Smooth muscle cell (in vitro differentiated cells): Measurements from ENCODE around the gene LY86. TPM values are rescaled to one million over a fixed set of nuclear protein-coding genes. Genes with fewer than 3 reads are reported as not detected.

Source experiments
- DNase-seq: peaks from one replicate; lab custom pipeline; 2025; ENCODE audit not compliant: unreplicated experiment; lab: John Stamatoyannopoulos, UW
- H2AFZ ChIP-seq: fragments of 200-600 bp; sonication (generic); 2 replicates; pipeline ENCODE4 v1.6.0; 2016; ENCODE audit warnings: antibody characterized with exemption, low read depth, mild to moderate bottlenecking
- H3F3A ChIP-seq: fragments of 200-600 bp; sonication (generic); 2 replicates; pipeline ENCODE4 v1.6.0; 2017; ENCODE audit warnings: antibody characterized with exemption, low read depth
- H3K27ac ChIP-seq: fragments of 200-600 bp; sonication (generic); 2 replicates; pipeline ENCODE4 v1.5.1; 2016; ENCODE audit warnings: low read depth, mild to moderate bottlenecking
- H3K27me3 ChIP-seq: fragments of 200-600 bp; sonication (generic); 2 replicates; pipeline ENCODE4 v1.6.1; 2016; ENCODE audit warnings: low read depth, mild to moderate bottlenecking
- H3K36me3 ChIP-seq: fragments of 200-600 bp; sonication (generic); 2 replicates; pipeline ENCODE4 v1.5.1; 2016; ENCODE audit warnings: low read depth
- H3K4me1 ChIP-seq: fragments of 200-600 bp; sonication (generic); 2 replicates; pipeline ENCODE4 v1.5.1; 2016; ENCODE audit warnings: low read depth
- H3K4me2 ChIP-seq: fragments of 200-600 bp; sonication (generic); 2 replicates; pipeline ENCODE4 v1.6.0; 2016; ENCODE audit warnings: mild to moderate bottlenecking
- H3K4me3 ChIP-seq: fragments of 200-600 bp; sonication (generic); 2 replicates; pipeline ENCODE4 v1.5.1; 2016; ENCODE audit warnings: mild to moderate bottlenecking
- H3K79me2 ChIP-seq: fragments of 200-600 bp; sonication (generic); 2 replicates; pipeline ENCODE4 v1.6.0; 2016; ENCODE audit warnings: low read depth, mild to moderate bottlenecking
- H3K9ac ChIP-seq: fragments of 200-600 bp; sonication (generic); 2 replicates; pipeline ENCODE4 v1.6.0; 2016; ENCODE audit warnings: low read depth
- H3K9me3 ChIP-seq: fragments of 200-600 bp; sonication (generic); replicated peaks from 2 replicates; pipeline ENCODE4 v1.5.1; 2016; ENCODE audit warnings: low read depth
- H4K20me1 ChIP-seq: fragments of 200-600 bp; sonication (generic); 2 replicates; pipeline ENCODE4 v1.6.0; 2016; ENCODE audit warnings: low read depth
- WGBS: methylation state at CpG from one replicate; pipeline ENCODE4 v1.1.7; 2016; ENCODE audit warnings: low lambda C conversion rate; 5-methylcytosine and 5-hydroxymethylcytosine counted together
- polyA plus RNA-seq: library from polyadenylated mRNA; unstranded; fragments of >200 nt; fragmentation: Nextera tagmentation; extraction: Ambion mirVana; gene quantifications from 2 replicates; pipeline ENCODE4 v1.2.1, GENCODE V29; 2016
- total RNA-seq: library from RNA; depleted of rRNA; stranded (reverse); fragments of >200 nt; gene quantifications from 2 replicates; pipeline ENCODE4 v1.2.3, GENCODE V29; 2014
- TF ChIP-seq, protein P1 (sequence below): fragments of 200-600 bp; sonication (generic); IDR thresholded peaks from 2 replicates; pipeline ENCODE4 v1.5.1; 2017; ENCODE audit warnings: borderline replicate concordance, mild to moderate bottlenecking, antibody characterized with exemption; ENCODE audit not compliant: insufficient read depth, poor library complexity, severe bottlenecking

LY86 gene
- total and polyA plus RNA-seq, 2 experiments from 2014 or later: not detected

DNA sequence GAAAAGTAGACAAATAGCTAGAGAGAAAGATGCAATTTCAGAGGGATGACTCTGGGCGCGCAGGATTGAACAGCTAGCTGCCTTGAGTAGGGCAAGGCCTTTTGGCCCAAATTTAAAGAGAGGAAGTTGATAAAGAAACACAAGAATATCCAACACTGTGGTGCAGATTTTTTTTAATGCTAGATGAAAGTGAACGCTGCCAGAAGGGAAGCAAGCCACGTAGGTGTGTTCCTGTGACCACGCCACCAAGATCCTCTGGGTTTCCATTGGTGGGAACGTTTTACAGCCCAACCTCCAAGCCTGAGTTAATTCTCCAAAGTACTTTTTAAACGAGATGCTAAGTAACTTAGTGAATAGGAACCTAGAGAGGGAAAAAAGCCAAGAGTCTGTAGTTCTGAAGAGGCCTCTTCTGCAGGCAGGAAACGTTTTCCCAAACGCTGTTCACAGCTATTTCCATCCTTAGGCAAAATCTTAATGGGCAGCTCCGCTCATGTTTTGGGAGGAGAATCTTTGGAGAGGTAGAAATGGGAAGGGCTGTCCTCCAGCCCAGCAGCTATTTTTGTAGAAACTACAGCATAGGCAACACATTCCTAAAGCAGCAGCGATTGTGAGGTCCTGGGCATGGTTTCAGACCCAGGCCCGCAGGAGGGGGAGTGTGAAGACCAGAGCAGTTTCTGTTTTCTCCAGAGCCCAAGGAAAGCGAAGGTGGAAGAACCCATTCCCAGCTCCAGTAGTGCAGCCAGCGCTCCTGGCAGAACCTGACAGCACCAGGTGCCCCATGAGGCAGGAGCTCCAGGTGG is 8.2 kb downstream of the LY86 start:
- no peak overlapping the region for H3K4me2 ChIP-seq
- H3K4me3 ChIP-seq: no peak overlapping the region
- DNase-seq: no peak
- no peaks in the 10 kb centered on the region for H3K27me3 ChIP-seq
- H3K27ac ChIP-seq: no peak overlapping the region
- H4K20me1 ChIP-seq: no peaks in the 10 kb centered on the region
- H3K36me3 ChIP-seq: no peaks in the 10 kb centered on the region
- WGBS: 88% methylated on average over 14 of the region's 14 CpGs
- H2AFZ ChIP-seq: no peak overlapping the region
- no peaks in the 10 kb centered on the region for H3K79me2 ChIP-seq
- no peak overlapping the region for H3K9ac ChIP-seq
- H3F3A ChIP-seq: no peaks in the 10 kb centered on the region
- TF ChIP-seq, protein P1, sequence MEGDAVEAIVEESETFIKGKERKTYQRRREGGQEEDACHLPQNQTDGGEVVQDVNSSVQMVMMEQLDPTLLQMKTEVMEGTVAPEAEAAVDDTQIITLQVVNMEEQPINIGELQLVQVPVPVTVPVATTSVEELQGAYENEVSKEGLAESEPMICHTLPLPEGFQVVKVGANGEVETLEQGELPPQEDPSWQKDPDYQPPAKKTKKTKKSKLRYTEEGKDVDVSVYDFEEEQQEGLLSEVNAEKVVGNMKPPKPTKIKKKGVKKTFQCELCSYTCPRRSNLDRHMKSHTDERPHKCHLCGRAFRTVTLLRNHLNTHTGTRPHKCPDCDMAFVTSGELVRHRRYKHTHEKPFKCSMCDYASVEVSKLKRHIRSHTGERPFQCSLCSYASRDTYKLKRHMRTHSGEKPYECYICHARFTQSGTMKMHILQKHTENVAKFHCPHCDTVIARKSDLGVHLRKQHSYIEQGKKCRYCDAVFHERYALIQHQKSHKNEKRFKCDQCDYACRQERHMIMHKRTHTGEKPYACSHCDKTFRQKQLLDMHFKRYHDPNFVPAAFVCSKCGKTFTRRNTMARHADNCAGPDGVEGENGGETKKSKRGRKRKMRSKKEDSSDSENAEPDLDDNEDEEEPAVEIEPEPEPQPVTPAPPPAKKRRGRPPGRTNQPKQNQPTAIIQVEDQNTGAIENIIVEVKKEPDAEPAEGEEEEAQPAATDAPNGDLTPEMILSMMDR: no peak
- H3K9me3 ChIP-seq: no peaks in the 10 kb centered on the region
- H3K4me1 ChIP-seq: no peaks in the 10 kb centered on the region

DNA sequence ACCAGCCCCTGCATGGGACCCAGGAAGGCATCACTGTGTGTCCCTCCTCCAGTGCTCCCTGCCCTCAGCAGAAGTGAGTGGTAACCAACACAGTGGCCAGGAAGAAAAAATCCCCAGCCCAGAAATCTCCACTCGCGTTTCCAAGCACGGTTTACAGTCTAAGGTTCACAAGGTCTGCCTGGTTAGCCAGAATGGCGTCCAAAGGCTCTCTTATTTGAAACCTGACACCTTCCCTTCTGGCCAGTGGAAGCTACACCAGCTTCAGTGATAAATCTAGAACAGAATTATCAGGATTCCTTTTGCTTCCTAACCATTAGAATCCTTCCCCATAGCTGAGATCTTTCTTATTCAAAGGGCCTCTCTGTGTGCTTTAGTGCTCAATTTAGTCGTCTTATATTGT is 9.2 kb downstream of the LY86 start:
- Histone ChIP-seq H3K27me3 (no peaks in the 10 kb centered on the region), H3K4me3 (no peak overlapping the region), H3K9me3 (no peaks in the 10 kb centered on the region), H2AFZ (no peak overlapping the region), H3K27ac (no peak overlapping the region), H3K4me1 (no peaks in the 10 kb centered on the region), H3F3A (no peaks in the 10 kb centered on the region), H4K20me1 (no peaks in the 10 kb centered on the region), H3K79me2 (no peaks in the 10 kb centered on the region), H3K36me3 (no peaks in the 10 kb centered on the region), H3K9ac (no peak overlapping the region), H3K4me2 (no peak overlapping the region)
- no peak for DNase-seq
- TF ChIP-seq, protein P1: no peak
- 64% methylated on average over 5 of the region's 5 CpGs for WGBS

DNA sequence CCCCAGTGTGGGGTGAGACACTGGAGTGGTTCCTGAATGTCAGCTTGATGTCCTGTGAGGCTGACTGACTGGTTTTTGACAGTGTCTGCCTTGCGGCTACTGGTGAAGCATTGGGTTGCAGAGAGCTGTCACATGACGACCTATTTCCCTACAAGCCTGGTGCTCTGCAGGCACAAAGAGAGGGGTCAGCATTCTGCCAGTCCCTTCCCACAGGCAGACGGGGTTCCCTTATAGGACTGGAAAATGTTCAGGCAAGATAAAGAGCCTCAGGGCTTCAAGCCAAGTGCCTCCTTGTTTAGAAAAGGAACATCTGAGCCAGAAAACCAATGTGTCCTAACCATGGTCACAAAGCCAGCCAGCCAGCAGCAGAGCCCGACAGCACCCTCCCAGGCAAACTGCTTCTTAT is 11.0 kb downstream of the LY86 start:
- TF ChIP-seq, protein P1: no peak
- H3K4me3 ChIP-seq: no peak overlapping the region
- no peaks in the 10 kb centered on the region for H3F3A ChIP-seq
- no peaks in the 10 kb centered on the region for H3K9me3 ChIP-seq
- no peaks in the 10 kb centered on the region for H3K79me2 ChIP-seq
- 83% methylated on average over 4 of the region's 4 CpGs for WGBS
- H3K27me3 ChIP-seq: no peaks in the 10 kb centered on the region
- H2AFZ ChIP-seq: no peak overlapping the region
- no peak for DNase-seq
- H3K4me1 ChIP-seq: no peaks in the 10 kb centered on the region
- no peak overlapping the region for H3K27ac ChIP-seq
- no peaks in the 10 kb centered on the region for H4K20me1 ChIP-seq
- H3K9ac ChIP-seq: no peak overlapping the region
- no peaks in the 10 kb centered on the region for H3K36me3 ChIP-seq
- no peak overlapping the region for H3K4me2 ChIP-seq

DNA sequence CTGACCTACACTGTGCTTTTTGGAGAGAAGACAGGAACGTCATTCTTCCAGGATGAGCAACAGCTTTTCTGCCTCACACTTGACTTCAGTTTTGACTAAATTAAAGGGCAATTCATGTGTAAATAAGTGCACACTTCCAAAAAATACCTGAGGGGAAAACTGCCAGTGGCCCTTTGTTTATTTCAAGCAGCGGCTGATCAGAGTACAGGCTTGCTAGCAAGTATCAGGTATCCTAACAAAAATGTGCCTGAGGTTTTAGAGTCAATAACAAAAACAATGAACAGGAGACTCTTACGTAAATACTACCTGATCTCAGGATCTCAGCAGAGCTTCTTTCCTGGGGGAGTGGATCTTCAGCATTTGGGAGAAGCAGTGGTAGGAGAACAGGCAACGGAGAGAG is 12.4 kb downstream of the LY86 start:
- H3K27ac ChIP-seq: no peak overlapping the region
- H3K4me3 ChIP-seq: no peak overlapping the region
- no peak overlapping the region for H3K9ac ChIP-seq
- TF ChIP-seq, protein P1: no peak
- no peaks in the 10 kb centered on the region for H3K4me1 ChIP-seq
- 59% methylated on average over 4 of the region's 4 CpGs for WGBS
- no peaks in the 10 kb centered on the region for H3K9me3 ChIP-seq
- H3F3A ChIP-seq: no peaks in the 10 kb centered on the region
- no peaks in the 10 kb centered on the region for H3K27me3 ChIP-seq
- no peak for DNase-seq
- H4K20me1 ChIP-seq: no peaks in the 10 kb centered on the region
- H3K4me2 ChIP-seq: no peak overlapping the region
- no peaks in the 10 kb centered on the region for H3K36me3 ChIP-seq
- no peak overlapping the region for H2AFZ ChIP-seq
- H3K79me2 ChIP-seq: no peaks in the 10 kb centered on the region
